Adrenal gland (tissue), 5 donors: ENCODE data around the gene XYLT1.

Source experiments
- CTCF ChIP-seq, 6 experiments: fragments of 450-650 bp in 4 of 6; fragments of 200-600 bp in 2 of 6; sonication (generic) in 1 of 6; IDR thresholded peaks; 1 replicate in 5 of 6; 2 replicates in 1 of 6; pipeline versions ENCODE4 v1.5.1 to v1.8.0; 2016 to 2021; ENCODE audit warnings: antibody characterized with exemption in 6 of 6, mild to moderate bottlenecking in 2 of 6, moderate library complexity in 1 of 6
- POLR2A ChIP-seq, 2 donors: fragments of 450-650 bp; IDR thresholded peaks; one replicate each; pipeline ENCODE4 v1.6.1; 2017; ENCODE audit warnings: antibody characterized with exemption in 2 of 2, mild to moderate bottlenecking in 2 of 2, moderate library complexity in 1 of 2
- donor health status: DM: no; HTN: no; CAD: no.

DNA sequence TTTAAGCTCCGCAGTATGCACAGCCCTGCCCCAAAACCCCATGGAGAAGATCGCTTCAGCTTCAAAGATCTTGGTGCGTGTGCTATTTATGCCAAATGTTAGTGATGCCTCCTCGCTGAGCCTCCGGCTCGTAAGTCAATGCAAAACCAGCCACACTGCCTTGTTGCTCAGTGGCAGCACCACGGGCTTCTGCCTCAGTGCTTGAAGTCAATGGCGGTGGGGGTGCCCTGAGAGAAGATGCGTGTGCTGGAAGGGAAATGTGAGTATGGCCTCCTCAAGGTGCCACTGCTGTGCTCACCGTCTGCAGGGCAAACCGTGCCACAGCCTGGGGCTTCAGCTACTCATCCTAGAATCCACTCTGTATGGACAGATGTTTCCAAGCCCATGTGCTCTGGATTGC lies 121.9 kb downstream of the XYLT1 start:
- TF ChIP-seq POLR2A (IDR thresholded peaks at IDR 0.05) = no peak
- TF ChIP-seq CTCF (IDR thresholded peaks at IDR 0.05) = no peak
